ENCODE data around the gene GDF10. TPM values are rescaled to one million over a fixed set of nuclear protein-coding genes. Genes with fewer than 3 reads are reported as not detected.

Gene GDF10
- total RNA-seq, 1 donor from 2014 or later = 1.7 TPM

DNA sequence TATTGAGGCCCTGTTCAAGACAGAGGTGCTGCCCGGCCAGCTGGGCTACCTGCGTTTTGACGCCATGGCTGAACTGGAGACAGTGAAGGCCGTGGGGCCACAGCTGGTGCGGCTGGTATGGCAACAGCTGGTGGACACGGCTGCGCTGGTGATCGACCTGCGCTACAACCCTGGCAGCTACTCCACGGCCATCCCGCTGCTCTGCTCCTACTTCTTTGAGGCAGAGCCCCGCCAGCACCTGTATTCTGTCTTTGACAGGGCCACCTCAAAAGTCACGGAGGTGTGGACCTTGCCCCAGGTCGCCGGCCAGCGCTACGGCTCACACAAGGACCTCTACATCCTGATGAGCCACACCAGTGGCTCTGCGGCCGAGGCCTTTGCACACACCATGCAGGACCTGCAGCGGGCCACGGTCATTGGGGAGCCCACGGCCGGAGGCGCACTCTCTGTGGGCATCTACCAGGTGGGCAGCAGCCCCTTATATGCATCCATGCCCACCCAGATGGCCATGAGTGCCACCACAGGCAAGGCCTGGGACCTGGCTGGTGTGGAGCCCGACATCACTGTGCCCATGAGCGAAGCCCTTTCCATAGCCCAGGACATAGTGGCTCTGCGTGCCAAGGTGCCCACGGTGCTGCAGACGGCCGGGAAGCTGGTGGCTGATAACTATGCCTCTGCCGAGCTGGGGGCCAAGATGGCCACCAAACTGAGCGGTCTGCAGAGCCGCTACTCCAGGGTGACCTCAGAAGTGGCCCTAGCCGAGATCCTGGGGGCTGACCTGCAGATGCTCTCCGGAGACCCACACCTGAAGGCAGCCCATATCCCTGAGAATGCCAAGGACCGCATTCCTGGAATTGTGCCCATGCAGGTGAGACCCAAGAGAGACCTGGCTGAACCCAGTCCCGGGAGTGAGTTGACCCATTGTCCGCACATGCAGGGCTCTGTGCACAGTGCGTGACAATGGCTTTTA is 51.0 kb downstream of the GDF10 start:
- TF ChIP-seq POLR2AphosphoS5 (IDR thresholded peaks at IDR 0.05; ENCODE audit: insufficient read depth in 1 of 2, low read depth in 1 of 2) = no peak
- TF ChIP-seq, protein P1, sequence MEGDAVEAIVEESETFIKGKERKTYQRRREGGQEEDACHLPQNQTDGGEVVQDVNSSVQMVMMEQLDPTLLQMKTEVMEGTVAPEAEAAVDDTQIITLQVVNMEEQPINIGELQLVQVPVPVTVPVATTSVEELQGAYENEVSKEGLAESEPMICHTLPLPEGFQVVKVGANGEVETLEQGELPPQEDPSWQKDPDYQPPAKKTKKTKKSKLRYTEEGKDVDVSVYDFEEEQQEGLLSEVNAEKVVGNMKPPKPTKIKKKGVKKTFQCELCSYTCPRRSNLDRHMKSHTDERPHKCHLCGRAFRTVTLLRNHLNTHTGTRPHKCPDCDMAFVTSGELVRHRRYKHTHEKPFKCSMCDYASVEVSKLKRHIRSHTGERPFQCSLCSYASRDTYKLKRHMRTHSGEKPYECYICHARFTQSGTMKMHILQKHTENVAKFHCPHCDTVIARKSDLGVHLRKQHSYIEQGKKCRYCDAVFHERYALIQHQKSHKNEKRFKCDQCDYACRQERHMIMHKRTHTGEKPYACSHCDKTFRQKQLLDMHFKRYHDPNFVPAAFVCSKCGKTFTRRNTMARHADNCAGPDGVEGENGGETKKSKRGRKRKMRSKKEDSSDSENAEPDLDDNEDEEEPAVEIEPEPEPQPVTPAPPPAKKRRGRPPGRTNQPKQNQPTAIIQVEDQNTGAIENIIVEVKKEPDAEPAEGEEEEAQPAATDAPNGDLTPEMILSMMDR (IDR thresholded peaks at IDR 0.05) = no peak
- TF ChIP-seq POLR2A (IDR thresholded peaks at IDR 0.05) = no peak
- Histone ChIP-seq H3K4me1 (no peaks in the 10 kb centered on the region), H3K9me3 (no peaks in the 10 kb centered on the region), H3K27ac (no peak overlapping the region), H3K36me3 (no peaks in the 10 kb centered on the region), H3K27me3 (no peaks in the 10 kb centered on the region), H3K4me3 (no peak overlapping the region)
- no peak for DNase-seq (ENCODE audit: extremely low spot score in 2 of 2)
- intact Hi-C loops (cut with DNase I) = no loop called here

DNA sequence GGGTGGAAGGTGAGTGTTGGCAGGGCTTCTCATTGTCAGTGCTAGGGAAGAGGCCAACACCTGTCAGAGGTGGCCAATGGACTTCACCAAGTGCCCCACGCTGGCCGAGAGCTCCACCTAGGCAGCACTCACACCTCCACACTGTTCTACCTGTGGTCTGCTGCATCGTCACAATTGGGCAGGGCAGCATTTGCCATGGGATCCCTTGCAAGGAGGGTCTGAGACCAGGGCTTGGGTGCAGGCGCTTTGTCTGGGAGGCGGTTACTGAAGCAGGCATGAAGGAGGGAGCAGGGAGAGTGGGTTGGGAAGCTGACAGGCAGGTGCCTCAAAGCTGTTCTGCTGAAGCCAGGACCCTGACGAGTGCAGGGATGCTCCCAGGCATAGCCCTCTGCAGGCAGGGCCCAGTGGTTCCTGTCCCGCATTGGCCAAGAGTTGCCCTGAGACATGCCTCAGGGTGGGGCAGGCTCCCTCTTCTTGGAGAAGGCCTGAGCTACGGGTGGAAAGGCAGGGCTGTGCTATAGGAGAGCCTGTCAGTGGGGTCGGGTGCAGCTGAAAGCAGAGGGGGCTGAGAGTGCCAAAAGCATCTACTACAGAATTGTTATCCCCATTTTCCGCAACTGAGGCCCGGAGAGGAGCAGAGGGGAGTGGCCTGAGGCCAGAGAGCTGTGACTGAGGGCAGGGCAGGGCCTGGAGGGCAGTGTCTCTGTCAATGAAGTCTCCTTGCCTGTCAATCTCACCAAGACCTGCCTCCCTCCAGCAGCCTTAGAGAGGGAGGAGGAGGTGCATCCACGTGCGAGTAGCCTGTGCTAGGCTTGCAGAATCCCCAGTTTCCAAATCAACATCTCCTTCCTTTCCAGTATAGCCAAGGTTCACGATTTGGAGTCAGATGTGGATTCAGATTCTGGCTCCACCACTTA is 52.2 kb downstream of the GDF10 start:
- H3K27ac ChIP-seq = no peak overlapping the region
- no peak for DNase-seq (ENCODE audit: extremely low spot score in 2 of 2)

DNA sequence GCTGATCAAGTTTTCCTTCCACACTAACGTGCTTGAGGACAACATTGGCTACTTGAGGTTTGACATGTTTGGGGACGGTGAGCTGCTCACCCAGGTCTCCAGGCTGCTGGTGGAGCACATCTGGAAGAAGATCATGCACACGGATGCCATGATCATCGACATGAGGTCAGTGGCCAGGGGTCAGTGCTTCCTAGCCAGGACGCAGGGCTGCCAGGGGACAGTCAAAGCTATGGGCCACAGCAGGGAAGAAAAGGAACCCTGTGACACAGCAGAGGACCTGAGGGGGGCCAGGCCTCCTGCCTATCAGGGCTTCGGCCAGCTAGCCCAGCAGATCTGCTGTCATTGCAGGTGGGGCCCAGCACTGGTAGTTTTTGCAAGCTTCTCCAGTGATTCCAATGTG is 53.4 kb downstream of the GDF10 start:
- no peaks in the 10 kb centered on the region for H3K9me3 ChIP-seq
- intact Hi-C loops (cut with DNase I) = no loop called here
- DNase-seq (ENCODE audit: extremely low spot score in 2 of 2) = no peak

More for the DNA sequence above, 52.2 kb downstream of the GDF10 start:
- Histone ChIP-seq H3K9me3 (no peaks in the 10 kb centered on the region), H3K4me1 (no peaks in the 10 kb centered on the region), H3K27me3 (no peaks in the 10 kb centered on the region), H3K4me3 (no peak overlapping the region), H3K36me3 (no peaks in the 10 kb centered on the region)
- TF ChIP-seq, protein P1 (IDR thresholded peaks at IDR 0.05) = no peak
- intact Hi-C loops (cut with DNase I) = no loop called here

DNA sequence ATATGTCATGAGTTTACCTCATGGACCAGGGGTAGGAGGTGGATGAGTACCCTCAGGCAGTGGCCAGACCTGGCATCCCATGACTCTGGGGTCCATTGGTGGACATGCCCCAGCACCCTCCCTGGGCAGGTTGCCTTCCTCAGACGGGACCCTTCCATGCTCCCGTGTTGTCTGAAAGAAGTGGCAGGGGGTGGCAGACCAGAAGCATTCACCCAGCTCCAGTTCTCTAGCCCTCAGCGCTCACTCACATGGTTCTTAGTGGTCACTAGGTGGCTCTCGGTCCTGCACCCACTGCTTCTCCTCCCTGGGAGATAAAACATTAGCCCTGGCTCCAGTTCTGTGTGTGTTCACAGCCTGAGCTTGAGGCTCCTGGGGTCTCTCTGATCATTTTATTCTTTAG is 54.2 kb downstream of the GDF10 start:
- no peak for DNase-seq (ENCODE audit: extremely low spot score in 2 of 2)
- H3K9me3 ChIP-seq = no peaks in the 10 kb centered on the region
- intact Hi-C loops (cut with DNase I) = no loop called here
- no peak overlapping the region for H3K4me3 ChIP-seq
- H3K4me1 ChIP-seq = no peaks in the 10 kb centered on the region
- TF ChIP-seq, protein P1 (IDR thresholded peaks at IDR 0.05) = no peak
- TF ChIP-seq POLR2A (IDR thresholded peaks at IDR 0.05) (no peak), POLR2AphosphoS5 (IDR thresholded peaks at IDR 0.05; ENCODE audit: insufficient read depth in 1 of 2, low read depth in 1 of 2) (no peak)
- H3K27me3 ChIP-seq = no peaks in the 10 kb centered on the region
- no peaks in the 10 kb centered on the region for H3K36me3 ChIP-seq
- H3K27ac ChIP-seq = no peak overlapping the region

More for the DNA sequence above, 53.4 kb downstream of the GDF10 start:
- Histone ChIP-seq H3K27ac (no peak overlapping the region), H3K4me1 (no peaks in the 10 kb centered on the region), H3K36me3 (no peaks in the 10 kb centered on the region), H3K4me3 (no peak overlapping the region), H3K27me3 (no peaks in the 10 kb centered on the region)
- no peak for TF ChIP-seq POLR2AphosphoS5 (IDR thresholded peaks at IDR 0.05; ENCODE audit: insufficient read depth in 1 of 2, low read depth in 1 of 2)
- TF ChIP-seq POLR2A (IDR thresholded peaks at IDR 0.05) = no peak
- TF ChIP-seq, protein P1 (IDR thresholded peaks at IDR 0.05) = no peak

All from vagina (tissue), 2 donors.